ENCODE measurements around the gene MFAP2. TPM values are rescaled to one million over a fixed set of nuclear protein-coding genes. Genes with fewer than 3 reads are reported as not detected.

Gene MFAP2
- total and polyA plus RNA-seq, 2 of the 8 experiments (the other 6 are each of a cell fraction or from before 2014, with no cell fraction given): 172 to 326 TPM

DNA sequence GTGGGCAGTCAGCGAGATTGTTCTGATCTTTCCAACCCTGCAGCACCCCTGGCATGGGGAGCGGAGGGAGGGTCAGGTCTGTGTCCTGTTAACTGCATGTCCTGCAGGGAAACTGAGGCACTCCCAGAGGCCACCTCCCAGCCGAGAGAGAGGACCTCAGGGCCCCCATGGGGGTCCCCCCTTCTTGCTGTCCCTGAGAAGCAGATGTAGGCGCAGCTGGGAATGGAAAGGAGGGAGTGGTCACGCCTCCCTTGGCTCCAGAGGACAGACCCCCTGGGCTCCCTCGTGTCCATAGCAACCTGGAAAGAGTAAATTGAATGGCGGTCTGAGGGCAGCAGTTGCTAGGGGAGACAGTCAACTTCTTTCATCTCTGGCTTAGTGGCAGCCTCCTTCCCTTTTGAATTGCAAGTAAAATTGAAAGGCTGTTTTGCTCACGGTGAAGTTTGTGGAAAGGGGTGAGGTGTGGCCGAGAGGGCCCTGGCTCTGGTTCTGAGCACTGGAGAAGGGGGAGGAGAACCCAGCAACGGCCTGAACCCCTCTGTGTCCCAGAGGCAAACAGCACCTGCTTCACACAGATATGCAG lies 53.8 kb downstream of the MFAP2 start:
- H3K79me1 ChIP-seq (ENCODE audit: low read depth, low read length): peaks cover 24% of the 10 kb centered on the region
- no peak overlapping the region for H2AFZ ChIP-seq (ENCODE audit: low read length)
- H3K4me1 ChIP-seq (replicated peaks in 1 of 4; ENCODE audit: control insufficient read depth in 3 of 4, insufficient read depth in 4 of 4, low read length in 3 of 4): peaks cover 0 to 27% (median 11%) of the 10 kb centered on the region in 4 experiments; a peak in 6 of 7 replicates
- H3K14ac ChIP-seq (ENCODE audit: insufficient read length): no peak overlapping the region
- no peak overlapping the region for H2BK12ac ChIP-seq (ENCODE audit: low read depth, low read length)
- H3K56ac ChIP-seq (replicated peaks; ENCODE audit: insufficient read length, low read depth, low read length): no peak overlapping the region
- DNase-seq (ENCODE audit: low read depth in 1 of 2, low spot score in 2 of 2) (peak in 1 of 2 experiments; percentile 68), FAIRE-seq (no peak)
- H4K20me1 ChIP-seq (replicated peaks in 1 of 2; ENCODE audit: control insufficient read depth in 1 of 2, insufficient read depth in 2 of 2, low read length in 2 of 2): peaks cover 2 to 17% of the 10 kb centered on the region in 2 experiments
- no peak overlapping the region for H4K91ac ChIP-seq (replicated peaks; ENCODE audit: insufficient read length, low read length)
- H3K23ac ChIP-seq (ENCODE audit: insufficient read length): no peak overlapping the region
- H3K4me3 ChIP-seq (ENCODE audit: extremely low read depth in 1 of 4, insufficient read depth in 2 of 4, low read depth in 3 of 4, low read length in 4 of 4): no peak overlapping the region
- H2BK5ac ChIP-seq (ENCODE audit: low read depth, low read length): no peak overlapping the region
- H3K27me3 ChIP-seq (replicated peaks in 1 of 4; ENCODE audit: control insufficient read depth in 3 of 4, extremely low read depth in 1 of 4, insufficient read depth in 3 of 4, low read length in 3 of 4): no peaks in the 10 kb centered on the region
- TF ChIP-seq RFX5 (IDR thresholded peaks at IDR 0.05; ENCODE audit: borderline replicate concordance, low read depth, low read length): peak; percentile 49; the same call in 1 of the 2 replicates
- no peak for TF ChIP-seq HDAC6 (IDR thresholded peaks at IDR 0.05; ENCODE audit: low read depth, low read length)
- peak in 1 of 2 experiments; percentile 73; a peak in 1 of 4 replicates for TF ChIP-seq SIN3A (conservative IDR thresholded peaks at IDR 0.05 in 1 of 2, IDR thresholded peaks at IDR 0.05 in 1 of 2; ENCODE audit: low read depth in 1 of 2, low read length in 2 of 2)
- TF ChIP-seq CEBPB (IDR thresholded peaks at IDR 0.05; ENCODE audit: low read depth, low read length): no peak
- CTCF ChIA-PET (ENCODE audit: partially characterized antibody): interaction anchor here (1.0 to 2.2 kb wide), 2 partner anchors 21 to 30 kb away, joined by 3 to 6 read pairs; no protein-coding TSS in a partner anchor
- no peak overlapping the region for H3K27ac ChIP-seq (ENCODE audit: low read depth, low read length)
- no peak overlapping the region for H2AK5ac ChIP-seq (ENCODE audit: low read depth, low read length)
- no peak overlapping the region for H3K4ac ChIP-seq (replicated peaks; ENCODE audit: insufficient read length, low read depth, low read length)
- POLR2A ChIA-PET (ENCODE audit: partially characterized antibody): no interaction called here
- H2BK20ac ChIP-seq (ENCODE audit: low read length): no peak overlapping the region
- no peak overlapping the region for H4K5ac ChIP-seq (ENCODE audit: insufficient read length, low read depth, low read length)
- H3K9me3 ChIP-seq (ENCODE audit: insufficient read depth in 2 of 2, low read depth in 1 of 2, low read length in 1 of 2): no peaks in the 10 kb centered on the region
- H2BK120ac ChIP-seq (replicated peaks; ENCODE audit: low read depth, low read length): no peak overlapping the region
- peaks cover 0 to 5% (median 4%) of the 10 kb centered on the region in 4 experiments; a peak in 2 of 8 replicates for H3K36me3 ChIP-seq (ENCODE audit: control insufficient read depth in 2 of 4, insufficient read depth in 4 of 4, low read length in 3 of 4)
- peaks cover 0 to 23% of the 10 kb centered on the region in 2 experiments; a peak in 2 of 4 replicates for H3K79me2 ChIP-seq (ENCODE audit: control insufficient read depth in 1 of 2, insufficient read depth in 2 of 2, low read length in 2 of 2)
- WGBS, 2 experiments (ENCODE audit: extremely low coverage in 1 of 2, insufficient coverage in 1 of 2, insufficient read length in 1 of 2, insufficient replicate concordance in 2 of 2, low coverage in 1 of 2, low lambda C conversion rate in 2 of 2, missing lambda C conversion rate in 1 of 2): 72% methylated on average over 9 of the region's 10 CpGs; no CpG with 5 or more reads in 1 of the 2 experiments
- no peak overlapping the region for H3K4me2 ChIP-seq (ENCODE audit: insufficient read depth in 1 of 2, low read depth in 2 of 2, low read length in 2 of 2)
- no peak overlapping the region; the same call in 1 of the 2 replicates for H4K8ac ChIP-seq (ENCODE audit: extremely low read depth, insufficient read depth, low read length)
- H3K23me2 ChIP-seq (ENCODE audit: low read depth, low read length): peaks cover 4% of the 10 kb centered on the region; the same call in 1 of the 2 replicates
- H3K18ac ChIP-seq (ENCODE audit: extremely low read depth, low read length): no peak overlapping the region
- no peak overlapping the region; the same call in 1 of the 2 replicates for H2BK15ac ChIP-seq (ENCODE audit: low read length)
- H3K9ac ChIP-seq (replicated peaks in 1 of 4; ENCODE audit: extremely low read depth in 1 of 4, low read depth in 3 of 4, low read length in 3 of 4): peak overlapping the region in 1 of 4 experiments; percentile 4; a peak in 1 of 7 replicates
